ENCODE results near the gene TMEM154.

- TF ChIP-seq CTCF (optimal IDR thresholded peaks at IDR 0.05 in 1 of 3, IDR thresholded peaks at IDR 0.05 in 1 of 3, conservative IDR thresholded peaks at IDR 0.05 in 1 of 3; ENCODE audit: extremely low read depth in 1 of 3, insufficient read depth in 2 of 3, low read length in 3 of 3) (no peak), EZH2 (IDR thresholded peaks at IDR 0.05; ENCODE audit: low read length) (no peak)
Measured at GRCh38 chr4:152713951-152714705, 34.3 kb upstream of the TMEM154 start.
